ENCODE measurements around the gene BRWD1. TPM values are rescaled to one million over a fixed set of nuclear protein-coding genes. Genes with fewer than 3 reads are reported as not detected.

Gene BRWD1
- total RNA-seq, 4 donors from 2014 or later: 55.6 to 183 (median 65.4) TPM

GRCh38 chr21:39330001-39330400, 16.6 kb upstream of the BRWD1 start:
- Histone ChIP-seq H3K27ac (no peak overlapping the region), H3K4me3 (no peak overlapping the region), H3K36me3 (no peaks in the 10 kb centered on the region), H3K4me1 (no peaks in the 10 kb centered on the region), H3K27me3 (no peaks in the 10 kb centered on the region), H3K9me3 (no peaks in the 10 kb centered on the region)
- DNase-seq: no peak
- intact Hi-C loops (cut with DNase I; ENCODE audit: low total_unique reads): no loop called here
- TF ChIP-seq CTCF (IDR thresholded peaks at IDR 0.05) (no peak), POLR2A (IDR thresholded peaks at IDR 0.05) (no peak)

GRCh38 chr21:39327727-39328126, 14.3 kb upstream of the BRWD1 start:
- Histone ChIP-seq H3K9me3 (no peaks in the 10 kb centered on the region), H3K27me3 (no peaks in the 10 kb centered on the region), H3K36me3 (no peaks in the 10 kb centered on the region), H3K27ac (no peak overlapping the region), H3K4me1 (no peaks in the 10 kb centered on the region), H3K4me3 (no peak overlapping the region)
- intact Hi-C loops (cut with DNase I; ENCODE audit: low total_unique reads): no loop called here
- TF ChIP-seq CTCF (IDR thresholded peaks at IDR 0.05) (no peak), POLR2A (IDR thresholded peaks at IDR 0.05) (no peak)
- DNase-seq: no peak

GRCh38 chr21:39326607-39327307, 13.3 kb upstream of the BRWD1 start:
- Histone ChIP-seq H3K4me3 (no peak overlapping the region), H3K27me3 (no peaks in the 10 kb centered on the region), H3K36me3 (no peaks in the 10 kb centered on the region), H3K27ac (no peak overlapping the region), H3K9me3 (no peaks in the 10 kb centered on the region), H3K4me1 (no peaks in the 10 kb centered on the region)
- intact Hi-C loops (cut with DNase I; ENCODE audit: low total_unique reads): no loop called here
- DNase-seq: no peak
- no peak for TF ChIP-seq POLR2A (IDR thresholded peaks at IDR 0.05)
- TF ChIP-seq CTCF (IDR thresholded peaks at IDR 0.05): no peak

GRCh38 chr21:39325458-39325857, 12.0 kb upstream of the BRWD1 start:
- intact Hi-C loops (cut with DNase I; ENCODE audit: low total_unique reads): no loop called here
- Histone ChIP-seq H3K36me3 (no peaks in the 10 kb centered on the region), H3K27me3 (no peaks in the 10 kb centered on the region), H3K9me3 (no peaks in the 10 kb centered on the region), H3K4me3 (no peak overlapping the region), H3K27ac (no peak overlapping the region), H3K4me1 (no peaks in the 10 kb centered on the region)
- TF ChIP-seq CTCF (IDR thresholded peaks at IDR 0.05) (no peak), POLR2A (IDR thresholded peaks at IDR 0.05) (no peak)
- no peak for DNase-seq

GRCh38 chr21:39321424-39321823, 8.0 kb upstream of the BRWD1 start:
- DNase-seq: no peak
- H3K9me3 ChIP-seq: no peaks in the 10 kb centered on the region
- H3K4me1 ChIP-seq: no peaks in the 10 kb centered on the region
- no peak overlapping the region for H3K4me3 ChIP-seq
- H3K36me3 ChIP-seq: no peaks in the 10 kb centered on the region
- H3K27ac ChIP-seq: no peak overlapping the region
- no peaks in the 10 kb centered on the region for H3K27me3 ChIP-seq
- intact Hi-C loops (cut with DNase I; ENCODE audit: low total_unique reads): no loop called here
- TF ChIP-seq CTCF (IDR thresholded peaks at IDR 0.05) (no peak), POLR2A (IDR thresholded peaks at IDR 0.05) (no peak)

Measured in uterus (tissue), 4 donors.